Measurements from ENCODE around the gene MRAP2. TPM values are rescaled to one million over a fixed set of nuclear protein-coding genes. Genes with fewer than 3 reads are reported as not detected.

Gene MRAP2
- total RNA-seq, 2 experiments from 2014 or later: not detected

Other genes starting within 250 kb of the MRAP2 start
- not detected for gene RIPPLY2, start 180.4 kb upstream of the MRAP2 start, total RNA-seq
- gene CYB5R4, start 174.1 kb upstream of the MRAP2 start, total RNA-seq: 10 to 100 TPM; 21.9 to 28.2 TPM
- gene CEP162, start 193.9 kb downstream of the MRAP2 start, total RNA-seq: 1 to 10 TPM; 7.2 to 7.3 TPM